Measurements from ENCODE around the gene DYNLT1.
"Not testable (repeated sequence)": the region's sequence is repeated elsewhere in the genome, so short reads cannot be mapped to it uniquely, and the experiment has no call there.

DNA sequence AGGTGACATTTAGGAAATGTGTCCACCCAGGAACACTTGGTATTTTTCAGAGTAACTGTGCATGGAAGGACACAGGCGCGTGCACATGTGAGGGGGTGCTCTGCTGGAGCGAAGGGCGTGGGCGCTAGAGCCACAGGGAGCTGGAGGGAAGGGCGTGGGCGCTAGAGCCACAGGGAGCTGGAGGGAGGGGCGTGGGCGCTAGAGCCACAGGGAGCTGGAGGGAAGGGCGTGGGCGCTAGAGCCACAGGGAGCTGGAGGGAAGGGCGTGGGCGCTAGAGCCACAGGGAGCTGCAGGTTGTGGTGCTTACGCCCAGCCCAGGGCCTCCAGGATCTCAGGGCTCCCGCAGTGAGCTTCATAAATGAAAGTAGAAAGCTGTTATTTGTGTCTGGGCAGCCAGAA lies 38.5 kb downstream of the DYNLT1 start:
- TF ChIP-seq TCF7L2 (IDR thresholded peaks at IDR 0.05; ENCODE audit: low read depth, low read length); ZNF292 (CRISPR knock-in tag; IDR thresholded peaks at IDR 0.05; ENCODE audit: borderline replicate concordance, low read depth): not testable (repeated sequence)
